ENCODE measurements around the gene TSR3.

- no peak for TF ChIP-seq CTCF (conservative IDR thresholded peaks at IDR 0.05; ENCODE audit: low read depth, low read length)
- no peak for TF ChIP-seq EZH2phosphoT487 (IDR thresholded peaks at IDR 0.05; ENCODE audit: borderline replicate concordance, low read length)
- TF ChIP-seq EZH2 (IDR thresholded peaks at IDR 0.05; ENCODE audit: low read length, unreplicated experiment): no peak
Observed at GRCh38 chr16:1326391-1326790, 25.3 kb downstream of the TSR3 start.
